COLO668 (cell line): ENCODE results near the gene HOXA3.

Experiments used
- DNase-seq: peaks from one replicate; lab custom pipeline; 2025; ENCODE audit not compliant: unreplicated experiment; lab: John Stamatoyannopoulos, UW

The HOXA3 gene

GRCh38 chr7:27168265-27168947 is 16.0 kb upstream of the HOXA3 start:
- DNase-seq = no peak

DNA sequence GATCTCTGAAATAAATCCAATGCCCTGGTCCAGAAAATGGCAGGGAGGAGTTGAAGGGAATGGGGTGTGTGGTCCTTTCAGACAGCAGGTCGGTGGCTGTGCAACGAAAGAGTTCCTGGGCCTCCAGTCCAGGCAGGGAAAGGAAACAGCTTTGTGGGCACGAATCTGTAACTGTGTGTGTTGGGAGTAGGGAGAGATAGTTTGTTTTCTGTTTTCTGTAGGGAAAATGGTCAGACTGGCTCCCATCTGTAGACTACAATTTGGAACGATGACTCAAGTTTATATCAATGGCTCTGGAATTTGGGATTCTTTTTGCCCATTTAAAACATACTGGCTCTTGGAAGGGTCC is 15.5 kb upstream of the HOXA3 start:
- no peak for DNase-seq

DNA sequence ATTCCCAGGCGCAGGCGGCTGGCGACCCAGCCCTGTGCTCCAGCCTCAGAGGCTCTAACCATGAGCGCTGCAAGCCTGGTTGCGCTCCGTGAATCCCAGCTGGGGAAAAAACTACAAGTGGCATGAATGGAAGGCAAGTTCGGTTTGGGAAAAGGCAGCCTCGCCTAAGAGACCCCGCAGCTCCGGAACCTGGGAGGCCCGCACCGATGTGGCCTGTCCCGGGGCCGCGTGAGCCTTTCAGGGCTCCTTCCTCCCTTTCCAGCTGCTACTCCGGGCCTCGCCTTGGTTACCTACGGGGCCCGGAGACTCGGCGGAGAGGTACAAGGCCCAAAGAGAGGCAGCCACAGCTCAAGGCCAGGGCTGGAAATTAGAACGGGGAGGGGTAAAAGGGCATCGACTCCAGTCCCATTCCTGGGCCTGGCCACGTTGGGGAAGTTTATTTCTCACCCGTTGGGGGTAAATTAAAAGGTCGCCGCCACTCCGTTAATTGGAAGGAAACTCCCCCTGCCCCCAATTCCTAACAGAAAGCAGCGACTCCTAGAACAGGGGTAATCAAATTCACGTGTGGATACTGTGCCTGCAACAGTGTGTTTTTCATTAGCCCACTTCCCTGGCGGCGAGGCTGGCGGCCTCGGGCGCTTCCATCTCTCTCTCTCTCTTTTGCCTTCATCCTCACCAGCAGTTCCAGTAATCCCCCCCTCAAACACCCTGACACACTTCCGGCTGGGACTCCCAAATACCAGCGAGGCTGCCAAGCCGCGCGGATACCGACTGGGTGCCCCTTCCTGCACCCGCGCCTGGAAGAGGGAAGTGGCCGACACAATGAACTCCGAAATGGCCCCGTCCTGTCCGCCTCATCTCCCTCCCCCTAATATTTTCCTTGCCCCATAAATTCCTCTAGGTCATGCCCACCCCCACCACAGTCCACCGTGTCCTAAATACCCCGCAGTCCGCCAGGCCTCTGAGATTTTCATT is 14.4 kb upstream of the HOXA3 start:
- DNase-seq = no peak

GRCh38 chr7:27165996-27166530 is 13.7 kb upstream of the HOXA3 start:
- DNase-seq = no peak

GRCh38 chr7:27165089-27165995 is 13.0 kb upstream of the HOXA3 start, which contains the start of gene HOXA9:
Gene HOXA9, minus strand, starts transcription at chr7:27165537. Its CDS starts 80 bp downstream, at chr7:27165457.
- peak; percentile 90 for DNase-seq

DNA sequence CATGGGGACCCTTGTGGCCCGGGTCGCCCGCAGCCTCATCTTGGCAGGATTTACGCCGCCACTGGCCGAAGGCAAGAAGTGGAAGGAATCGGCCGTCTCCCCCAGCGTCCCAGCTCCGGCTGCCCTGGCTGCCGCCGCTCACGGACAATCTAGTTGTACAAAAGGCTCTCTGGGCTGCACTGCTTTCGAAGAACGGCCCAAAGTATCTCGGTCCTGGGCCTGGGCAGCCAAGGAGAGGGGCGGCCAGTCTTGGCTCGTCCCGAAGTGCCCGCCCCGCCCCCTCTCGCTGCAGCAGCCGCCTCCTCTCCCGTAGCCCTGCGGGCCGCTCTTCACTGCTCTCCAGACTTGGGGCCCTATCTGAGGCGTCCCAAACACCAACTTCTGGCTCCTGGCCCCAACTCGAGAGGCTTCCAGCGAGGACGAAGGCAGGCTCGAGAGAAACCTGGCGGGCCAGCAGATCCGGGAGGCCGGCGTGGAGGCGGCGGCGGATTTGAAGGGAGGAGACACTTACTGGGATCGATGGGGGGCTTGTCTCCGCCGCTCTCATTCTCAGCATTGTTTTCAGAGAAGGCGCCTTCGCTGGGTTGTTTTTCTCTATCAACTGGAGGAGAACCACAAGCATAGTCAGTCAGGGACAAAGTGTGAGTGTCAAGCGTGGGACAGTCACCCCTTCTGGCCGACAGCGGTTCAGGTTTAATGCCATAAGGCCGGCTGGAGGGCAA is 12.1 kb upstream of the HOXA3 start:
- no peak for DNase-seq

DNA sequence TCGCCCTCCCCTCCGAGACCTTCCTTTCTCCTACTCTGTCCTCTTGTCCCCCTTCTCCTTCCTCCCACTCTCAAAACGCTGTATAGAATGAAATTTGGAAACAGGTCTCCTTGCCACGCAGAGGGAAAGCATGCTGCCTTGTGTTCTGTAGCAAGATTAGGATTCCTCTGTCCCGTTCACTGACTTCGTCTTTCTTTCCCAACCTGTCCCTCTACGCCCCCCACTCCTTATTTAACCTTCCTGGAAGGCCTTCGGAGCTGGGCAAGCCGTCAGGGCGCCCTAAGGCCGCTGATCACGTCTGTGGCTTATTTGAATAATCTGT is 11.6 kb upstream of the HOXA3 start:
- DNase-seq = no peak

GRCh38 chr7:27163288-27164044 is 11.1 kb upstream of the HOXA3 start:
- no peak for DNase-seq

DNA sequence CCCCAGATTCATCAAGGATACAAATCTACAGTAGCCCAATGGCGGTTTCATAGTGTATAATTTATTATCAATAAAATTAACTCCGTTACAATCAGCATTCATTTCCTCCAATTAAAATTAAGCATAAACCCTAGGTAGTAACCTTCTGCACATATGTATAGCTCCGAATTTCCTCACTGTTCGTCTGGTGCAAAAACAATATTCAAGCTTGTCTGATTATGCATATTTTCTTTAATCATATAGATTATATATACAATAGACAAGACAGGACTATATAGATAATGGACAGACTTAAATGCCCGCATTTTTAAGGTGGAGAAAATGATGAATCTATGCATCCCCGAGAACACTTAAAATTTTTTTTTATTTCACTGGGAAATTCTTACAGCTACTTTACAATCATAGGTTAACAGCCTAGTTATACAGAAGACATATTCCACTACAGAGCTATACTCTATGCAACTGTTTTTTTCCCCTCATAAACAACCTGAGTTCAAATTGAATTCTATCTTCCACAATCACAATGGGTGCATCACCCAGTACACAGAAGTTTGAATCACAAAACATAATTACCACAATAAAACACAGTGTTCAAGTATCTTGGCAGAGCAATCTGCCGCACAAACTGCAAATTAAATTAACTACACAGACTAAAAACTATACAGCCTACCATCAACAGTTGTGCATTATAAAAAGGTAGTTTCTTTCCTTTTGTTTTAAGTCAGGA is 10.3 kb upstream of the HOXA3 start:
- DNase-seq = no peak

DNA sequence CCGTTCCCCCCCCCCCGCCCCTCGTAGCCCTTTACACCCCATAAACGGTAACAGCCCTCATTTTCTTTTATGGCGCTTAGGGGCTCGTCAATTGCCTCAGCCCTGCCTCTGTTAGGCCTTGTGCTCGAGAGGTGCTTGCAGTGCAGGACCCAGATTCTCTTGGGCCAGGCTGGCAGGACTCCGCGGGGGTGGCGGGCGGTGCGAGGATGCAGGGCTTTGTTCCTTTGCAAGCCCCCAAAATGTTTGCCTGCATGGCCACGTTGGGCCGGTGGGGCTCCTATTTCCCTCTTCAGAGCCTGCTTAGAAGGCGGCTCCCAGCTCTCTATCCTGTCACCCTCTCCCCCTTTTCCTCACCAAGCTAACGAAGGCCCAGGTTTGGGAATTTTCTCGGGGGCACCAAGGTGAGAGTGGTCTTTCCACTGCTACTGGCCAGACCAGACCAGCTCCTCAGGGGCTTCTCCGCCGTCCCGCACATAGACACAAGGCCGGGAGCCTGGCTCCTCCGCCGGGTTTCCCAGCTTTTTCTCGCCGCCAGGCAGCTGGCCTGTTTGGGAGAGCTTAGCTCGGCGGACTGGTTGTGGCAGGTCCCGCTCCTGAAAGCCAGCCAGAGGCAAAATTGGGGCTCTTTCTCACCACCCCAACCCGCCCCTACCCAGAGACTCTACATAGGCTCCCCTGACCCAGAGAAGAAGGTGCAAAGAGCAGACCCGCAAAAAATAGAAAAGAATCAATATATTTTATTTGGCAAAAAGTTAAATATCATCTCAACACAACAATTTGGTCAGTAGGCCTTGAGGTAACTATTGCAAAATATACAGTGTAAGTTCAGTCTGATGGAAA is 9.6 kb upstream of the HOXA3 start:
- DNase-seq = no peak

DNA sequence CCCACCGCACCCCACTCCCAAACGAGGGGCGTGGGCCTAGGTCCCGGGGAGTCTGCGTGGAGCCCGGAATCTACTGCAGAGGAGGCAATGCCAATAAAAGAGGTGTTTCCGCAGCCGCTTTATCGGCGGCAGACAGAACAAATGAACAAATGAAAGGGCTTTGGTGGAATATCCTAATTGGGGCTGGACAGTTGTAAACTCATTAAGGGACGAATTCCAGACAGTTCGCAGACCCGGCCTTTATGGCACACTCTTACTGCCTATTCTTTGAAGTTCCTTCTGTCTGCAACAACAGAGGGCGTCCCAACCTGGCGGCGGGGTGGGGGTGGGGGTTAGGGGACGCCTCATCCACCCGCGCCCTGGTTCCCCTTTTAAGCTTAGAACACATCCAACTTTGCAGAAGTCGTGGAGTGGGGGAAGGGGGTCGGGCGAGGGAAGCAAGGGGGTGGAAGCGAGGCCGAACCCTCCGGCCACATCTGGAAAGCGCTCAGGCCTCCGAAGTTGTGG is 8.9 kb upstream of the HOXA3 start:
- no peak for DNase-seq

GRCh38 chr7:27160546-27161213 is 8.3 kb upstream of the HOXA3 start:
- DNase-seq = peak; percentile 91

- DNase-seq = no peak
Observed at GRCh38 chr7:27160145-27160545, 7.8 kb upstream of the HOXA3 start.

DNA sequence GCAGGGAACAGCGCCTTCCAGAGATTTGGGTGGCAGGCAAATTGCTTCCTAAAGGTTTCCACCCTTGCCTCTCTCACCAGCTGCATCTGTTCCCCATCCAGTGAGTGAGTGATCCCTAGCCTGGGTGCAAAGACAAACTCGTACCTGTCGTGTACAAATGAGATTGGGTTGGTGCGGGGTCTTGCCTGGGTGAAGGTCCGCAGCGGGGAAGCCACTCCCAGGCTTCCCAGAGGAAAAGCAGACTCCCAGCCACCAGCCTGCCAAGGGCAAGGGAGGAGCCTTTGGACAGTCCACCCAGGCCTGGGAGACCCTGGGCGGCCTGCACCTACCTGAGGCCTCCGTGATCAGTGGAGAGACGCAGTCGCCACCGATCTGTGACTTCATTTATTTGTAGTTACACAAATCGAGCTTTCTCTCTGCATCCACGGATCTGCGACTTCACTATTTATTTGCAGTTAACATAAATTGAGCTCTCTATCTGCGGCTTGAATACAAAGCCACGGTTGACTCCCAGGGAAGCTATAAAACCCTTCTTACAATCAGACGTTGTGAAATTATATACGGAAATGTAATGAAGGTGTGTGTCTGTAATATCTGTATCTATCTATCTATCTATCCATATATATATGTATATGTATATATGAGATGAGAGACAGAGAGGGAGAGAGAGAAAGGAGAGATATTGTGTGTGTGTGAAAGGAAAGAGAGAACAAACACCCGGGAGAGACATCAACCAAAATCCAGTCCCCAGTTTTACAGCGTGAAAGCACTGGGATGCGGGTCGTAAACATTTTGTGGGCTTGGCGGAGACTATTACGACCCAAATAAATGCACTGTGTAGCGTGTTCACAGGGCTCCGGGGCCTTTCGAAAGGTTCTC is 7.1 kb upstream of the HOXA3 start:
- no peak for DNase-seq

DNA sequence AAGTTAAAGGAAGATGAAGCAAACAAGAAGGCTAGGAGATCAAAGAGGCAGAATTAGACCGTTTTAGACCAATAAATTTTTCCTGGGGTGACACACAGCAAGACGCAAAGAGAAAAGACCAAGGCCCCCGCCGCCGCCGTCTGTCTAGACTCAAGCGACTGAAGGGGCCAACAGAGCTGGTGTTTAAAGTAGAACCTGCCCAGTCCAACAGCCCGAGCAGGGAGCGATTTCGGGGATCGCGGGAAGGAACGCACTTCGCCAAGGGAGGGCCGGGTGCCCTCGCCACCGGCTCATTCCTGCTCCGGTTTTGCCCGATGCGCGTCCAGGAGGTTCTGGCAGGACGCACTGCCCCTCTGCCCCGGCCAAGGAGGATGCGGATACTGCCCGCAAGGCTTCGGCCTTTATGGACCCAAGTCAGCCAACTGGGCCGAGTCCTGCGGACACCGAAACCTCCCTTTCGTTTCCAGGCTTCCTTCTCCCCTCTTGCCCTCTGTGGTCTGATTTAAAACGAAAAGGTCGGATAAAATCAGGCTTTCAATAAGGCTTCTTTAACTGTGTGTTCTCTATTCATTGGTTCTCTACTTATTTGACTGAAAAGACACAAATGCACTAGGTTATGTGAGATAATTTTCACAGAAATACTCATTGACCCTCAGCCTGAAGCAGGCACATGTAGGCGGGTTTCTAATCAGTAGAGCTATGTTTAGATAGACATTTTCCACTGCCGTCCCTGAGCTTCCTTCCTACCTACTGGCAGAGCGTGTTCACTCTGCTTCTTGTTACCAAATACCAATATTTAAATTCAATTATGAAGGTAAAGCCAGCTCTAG is 6.3 kb upstream of the HOXA3 start:
- DNase-seq = no peak
